ENCODE measurements around the gene CHRNA1. TPM values are rescaled to one million over a fixed set of nuclear protein-coding genes. Genes with fewer than 3 reads are reported as not detected.
A peak's percentile ranks its signal among the peaks of the same experiment; 100 is the strongest.

Gene CHRNA1
- total and polyA plus RNA-seq, 4 donors = 0.03 TPM; not detected in 3

- 60 to 66% methylated on average over 9 of the region's 9 CpGs for WGBS, 2 donors
Measured at GRCh38 chr2:174708713-174709112, 55.6 kb downstream of the CHRNA1 start.

GRCh38 chr2:174705321-174705720 lies 59.0 kb downstream of the CHRNA1 start:
- peaks cover 0 to 4% (median 0%) of the 10 kb centered on the region in 4 donors for H3K9me3 ChIP-seq (ENCODE audit: control insufficient read depth in 4 of 4, insufficient read depth in 3 of 4, low read length in 3 of 4)
- H3K4me3 ChIP-seq = no peak overlapping the region
- ATAC-seq (ENCODE audit: insufficient read depth, low FRiP score) (no peak), DNase-seq (no peak)
- no peak for TF ChIP-seq CTCF (IDR thresholded peaks at IDR 0.05; ENCODE audit: control extremely low read depth, extremely low read depth)
- no peaks in the 10 kb centered on the region for H3K36me3 ChIP-seq (ENCODE audit: control insufficient read depth in 4 of 4, insufficient read depth in 4 of 4, low read length in 4 of 4)
- 73 to 75% methylated on average over 4 of the region's 4 CpGs for WGBS, 2 donors
- H3K9ac ChIP-seq (ENCODE audit: insufficient read depth in 1 of 2, low read length in 2 of 2) = no peak overlapping the region
- peaks cover 0 to 6% (median 0%) of the 10 kb centered on the region in 5 donors for H3K4me1 ChIP-seq (ENCODE audit: control insufficient read depth in 5 of 5, insufficient read depth in 5 of 5, low read length in 5 of 5)
- H3K27me3 ChIP-seq (ENCODE audit: control insufficient read depth in 3 of 3, insufficient read depth in 3 of 3, low read length in 2 of 3) = peaks cover 0 to 3% (median 0%) of the 10 kb centered on the region in 3 donors
- no peak overlapping the region for H3K27ac ChIP-seq (ENCODE audit: low read depth in 1 of 2, low read length in 1 of 2)

More at GRCh38 chr2:174708713-174709112, 55.6 kb downstream of the CHRNA1 start:
- Histone ChIP-seq H3K36me3 (ENCODE audit: control insufficient read depth in 4 of 4, insufficient read depth in 4 of 4, low read length in 4 of 4) (no peaks in the 10 kb centered on the region), H3K27me3 (ENCODE audit: control insufficient read depth in 3 of 3, insufficient read depth in 3 of 3, low read length in 2 of 3) (peaks cover 0 to 3% (median 0%) of the 10 kb centered on the region in 3 donors), H3K4me3 (no peak overlapping the region), H3K9me3 (ENCODE audit: control insufficient read depth in 4 of 4, insufficient read depth in 3 of 4, low read length in 3 of 4) (peaks cover 0 to 8% (median 0%) of the 10 kb centered on the region in 4 donors), H3K27ac (ENCODE audit: low read depth in 1 of 2, low read length in 1 of 2) (no peak overlapping the region), H3K4me1 (ENCODE audit: control insufficient read depth in 5 of 5, insufficient read depth in 5 of 5, low read length in 5 of 5) (peaks cover 0 to 6% (median 0%) of the 10 kb centered on the region in 5 donors), H3K9ac (ENCODE audit: insufficient read depth in 1 of 2, low read length in 2 of 2) (no peak overlapping the region)
- no peak for DNase-seq
- no peak for ATAC-seq (ENCODE audit: insufficient read depth, low FRiP score)
- TF ChIP-seq CTCF (IDR thresholded peaks at IDR 0.05; ENCODE audit: control extremely low read depth, extremely low read depth) = no peak

GRCh38 chr2:174704642-174705041 lies 59.6 kb downstream of the CHRNA1 start:
- no peaks in the 10 kb centered on the region for H3K27me3 ChIP-seq (ENCODE audit: control insufficient read depth in 3 of 3, insufficient read depth in 3 of 3, low read length in 2 of 3)
- ATAC-seq (ENCODE audit: insufficient read depth, low FRiP score) = no peak
- no peak for TF ChIP-seq CTCF (IDR thresholded peaks at IDR 0.05; ENCODE audit: control extremely low read depth, extremely low read depth)

GRCh38 chr2:174704061-174704460 lies 60.2 kb downstream of the CHRNA1 start:
- TF ChIP-seq CTCF (IDR thresholded peaks at IDR 0.05; ENCODE audit: control extremely low read depth, extremely low read depth) = no peak
- 40% methylated on average over 3 of the region's 3 CpGs for WGBS, 2 donors
- no peak for DNase-seq
- Histone ChIP-seq H3K36me3 (ENCODE audit: control insufficient read depth in 4 of 4, insufficient read depth in 4 of 4, low read length in 4 of 4) (no peaks in the 10 kb centered on the region), H3K27me3 (ENCODE audit: control insufficient read depth in 3 of 3, insufficient read depth in 3 of 3, low read length in 2 of 3) (no peaks in the 10 kb centered on the region), H3K4me3 (no peak overlapping the region), H3K27ac (ENCODE audit: low read depth in 1 of 2, low read length in 1 of 2) (no peak overlapping the region), H3K9me3 (ENCODE audit: control insufficient read depth in 4 of 4, insufficient read depth in 3 of 4, low read length in 3 of 4) (peaks cover 0 to 2% (median 0%) of the 10 kb centered on the region in 4 donors), H3K9ac (ENCODE audit: insufficient read depth in 1 of 2, low read length in 2 of 2) (no peak overlapping the region), H3K4me1 (ENCODE audit: control insufficient read depth in 5 of 5, insufficient read depth in 5 of 5, low read length in 5 of 5) (peaks cover 0 to 6% (median 0%) of the 10 kb centered on the region in 5 donors)
- no peak for ATAC-seq (ENCODE audit: insufficient read depth, low FRiP score)

More at GRCh38 chr2:174704642-174705041, 59.6 kb downstream of the CHRNA1 start:
- Histone ChIP-seq H3K4me1 (ENCODE audit: control insufficient read depth in 5 of 5, insufficient read depth in 5 of 5, low read length in 5 of 5) (peaks cover 0 to 6% (median 0%) of the 10 kb centered on the region in 5 donors), H3K4me3 (no peak overlapping the region), H3K36me3 (ENCODE audit: control insufficient read depth in 4 of 4, insufficient read depth in 4 of 4, low read length in 4 of 4) (no peaks in the 10 kb centered on the region), H3K27ac (ENCODE audit: low read depth in 1 of 2, low read length in 1 of 2) (no peak overlapping the region), H3K9me3 (ENCODE audit: control insufficient read depth in 4 of 4, insufficient read depth in 3 of 4, low read length in 3 of 4) (peaks cover 0 to 4% (median 0%) of the 10 kb centered on the region in 4 donors), H3K9ac (ENCODE audit: insufficient read depth in 1 of 2, low read length in 2 of 2) (no peak overlapping the region)
- DNase-seq = peak in 1 of 3 donors; percentile 32
- 17 to 18% methylated on average over 1 of the region's 1 CpG for whole genome bisulfite sequencing, 2 donors

Data from lung (tissue), 12 donors.